Activated CD4-positive, alpha-beta T cell treated with anti-CD3 and anti-CD28 coated beads, Interleukin-2, amount 50 U/mL, for 16 hours (primary cell): ENCODE data around the gene PTH2.
"Not testable (repeated sequence)": the region's sequence is repeated elsewhere in the genome, so short reads cannot be mapped to it uniquely, and the experiment has no call there.

Experiments
- DNase-seq: peaks from one replicate; pipeline ENCODE4 v3.0.0-alpha.2; 2020

The PTH2 gene

DNA sequence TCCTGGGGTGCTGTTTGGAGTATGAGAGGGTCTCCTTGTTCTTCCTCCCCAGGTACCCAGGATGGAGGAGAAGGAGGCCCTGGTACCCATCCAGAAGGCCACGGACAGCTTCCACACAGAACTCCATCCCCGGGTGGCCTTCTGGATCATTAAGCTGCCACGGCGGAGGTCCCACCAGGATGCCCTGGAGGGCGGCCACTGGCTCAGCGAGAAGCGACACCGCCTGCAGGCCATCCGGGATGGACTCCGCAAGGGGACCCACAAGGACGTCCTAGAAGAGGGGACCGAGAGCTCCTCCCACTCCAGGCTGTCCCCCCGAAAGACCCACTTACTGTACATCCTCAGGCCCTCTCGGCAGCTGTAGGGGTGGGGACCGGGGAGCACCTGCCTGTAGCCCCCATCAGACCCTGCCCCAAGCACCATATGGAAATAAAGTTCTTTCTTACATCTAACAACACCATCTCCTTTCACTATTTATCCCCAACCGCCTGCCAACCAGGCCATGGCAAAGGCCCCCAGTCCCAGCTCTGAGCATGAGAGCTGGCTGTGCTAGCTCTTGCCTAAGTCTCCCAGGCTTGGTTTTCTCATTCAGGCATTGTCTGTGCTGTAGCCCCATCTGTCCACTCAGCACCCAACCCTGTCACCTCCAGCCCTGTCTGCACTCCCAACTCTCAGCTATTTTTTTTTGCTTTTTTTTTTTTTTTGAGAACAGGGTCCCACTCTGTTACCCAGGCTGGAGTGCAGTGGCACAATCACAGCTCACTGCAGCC, 48.4 kb downstream of the PTH2 start:
- no peak for DNase-seq

DNA sequence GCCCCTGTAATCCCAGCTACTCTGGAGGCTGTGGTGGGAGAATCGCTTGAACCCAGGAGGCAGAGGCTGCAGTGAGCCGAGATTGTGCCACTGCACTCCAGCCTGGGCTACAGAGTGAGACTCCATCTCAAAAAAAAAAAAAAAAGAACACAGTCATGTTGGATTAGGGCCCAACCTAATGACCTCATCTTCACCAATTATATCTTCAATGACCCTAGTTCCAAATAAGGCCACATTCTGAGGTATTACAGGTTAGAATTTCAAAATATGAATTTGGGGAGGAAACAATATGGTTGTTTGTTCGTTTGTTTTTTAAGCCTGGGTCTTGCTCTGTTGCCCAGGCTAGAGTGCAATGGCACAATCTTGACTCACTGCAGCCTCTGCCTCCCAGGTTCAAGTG, 50.1 kb downstream of the PTH2 start:
- not testable (repeated sequence) for DNase-seq
